AML-193 (cell line): ENCODE measurements around the gene EEF2.
"Not testable (repeated sequence)": the region's sequence is repeated elsewhere in the genome, so short reads cannot be mapped to it uniquely, and the experiment has no call there.

Experiments
- DNase-seq, 2 experiments: peaks; one replicate each; lab custom pipeline; 2025; lab: John Stamatoyannopoulos, UW

Gene EEF2

DNA sequence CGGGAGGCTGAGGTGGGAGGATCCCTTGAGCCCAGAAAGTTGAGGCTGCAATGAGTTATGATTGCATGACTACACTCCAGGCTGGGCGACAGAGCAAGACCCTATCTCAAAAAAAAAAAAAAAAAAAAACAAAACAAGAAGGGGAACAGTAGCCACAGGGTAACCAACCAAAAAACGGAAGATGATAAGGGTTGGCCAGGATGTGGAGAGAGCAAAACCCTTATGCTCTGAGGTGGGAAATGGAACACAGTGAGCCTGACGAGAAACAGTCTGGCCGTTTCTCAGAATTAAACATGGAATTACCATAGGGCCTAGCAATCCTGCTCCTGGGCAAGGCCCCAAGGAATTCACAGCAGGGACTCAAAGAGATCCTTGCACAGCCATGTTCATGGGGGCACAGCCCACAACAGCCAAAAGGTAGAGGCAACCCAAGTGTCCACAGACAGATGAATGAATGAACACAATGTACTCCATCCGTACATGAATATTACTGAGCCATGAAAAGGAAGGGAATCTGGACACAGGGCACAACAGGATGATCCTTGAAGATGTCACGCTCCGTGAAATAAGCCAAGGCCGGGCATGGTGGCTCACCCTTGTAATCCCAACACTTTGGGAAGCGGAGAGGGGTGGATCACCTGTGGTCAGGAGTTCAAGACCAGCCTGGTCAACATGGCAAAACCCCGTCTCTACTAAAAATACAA, 41.1 kb downstream of the EEF2 start:
- peak; percentile 33 to 53 for DNase-seq

- DNase-seq = no peak
Measured at GRCh38 chr19:3942790-3943409, 42.4 kb downstream of the EEF2 start.

DNA sequence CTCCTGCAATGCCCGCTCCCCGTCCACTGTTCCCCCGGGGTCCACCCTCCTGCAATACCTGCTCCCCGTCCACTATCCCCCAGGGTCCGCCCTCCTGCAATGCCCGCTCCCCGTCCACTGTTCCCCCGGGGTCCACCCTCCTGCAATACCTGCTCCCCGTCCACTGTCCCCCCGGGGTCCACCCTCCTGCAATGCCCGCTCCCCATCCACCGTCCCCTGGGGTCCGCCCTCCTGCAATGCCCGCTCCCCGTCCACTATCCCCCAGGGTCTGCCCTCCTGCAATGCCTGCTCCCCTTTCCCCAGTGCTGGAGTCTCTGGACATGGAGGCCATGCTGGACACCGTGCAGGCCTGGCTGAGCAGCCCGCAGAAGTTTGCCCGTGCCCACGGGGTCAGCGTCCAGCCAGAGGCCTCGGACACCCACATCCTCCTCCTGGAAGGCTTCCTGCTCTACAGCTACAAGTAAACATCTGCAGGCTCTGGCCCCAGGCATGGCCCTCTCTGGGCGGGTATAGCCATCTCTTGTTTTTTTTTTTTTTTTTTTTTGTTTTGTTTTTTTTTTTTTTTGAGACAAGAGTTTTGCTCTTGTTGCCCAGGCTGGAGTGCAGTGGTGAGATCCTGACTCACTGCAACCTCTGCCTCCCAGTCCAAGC, 46.8 kb downstream of the EEF2 start:
- DNase-seq = not testable (repeated sequence)

DNA sequence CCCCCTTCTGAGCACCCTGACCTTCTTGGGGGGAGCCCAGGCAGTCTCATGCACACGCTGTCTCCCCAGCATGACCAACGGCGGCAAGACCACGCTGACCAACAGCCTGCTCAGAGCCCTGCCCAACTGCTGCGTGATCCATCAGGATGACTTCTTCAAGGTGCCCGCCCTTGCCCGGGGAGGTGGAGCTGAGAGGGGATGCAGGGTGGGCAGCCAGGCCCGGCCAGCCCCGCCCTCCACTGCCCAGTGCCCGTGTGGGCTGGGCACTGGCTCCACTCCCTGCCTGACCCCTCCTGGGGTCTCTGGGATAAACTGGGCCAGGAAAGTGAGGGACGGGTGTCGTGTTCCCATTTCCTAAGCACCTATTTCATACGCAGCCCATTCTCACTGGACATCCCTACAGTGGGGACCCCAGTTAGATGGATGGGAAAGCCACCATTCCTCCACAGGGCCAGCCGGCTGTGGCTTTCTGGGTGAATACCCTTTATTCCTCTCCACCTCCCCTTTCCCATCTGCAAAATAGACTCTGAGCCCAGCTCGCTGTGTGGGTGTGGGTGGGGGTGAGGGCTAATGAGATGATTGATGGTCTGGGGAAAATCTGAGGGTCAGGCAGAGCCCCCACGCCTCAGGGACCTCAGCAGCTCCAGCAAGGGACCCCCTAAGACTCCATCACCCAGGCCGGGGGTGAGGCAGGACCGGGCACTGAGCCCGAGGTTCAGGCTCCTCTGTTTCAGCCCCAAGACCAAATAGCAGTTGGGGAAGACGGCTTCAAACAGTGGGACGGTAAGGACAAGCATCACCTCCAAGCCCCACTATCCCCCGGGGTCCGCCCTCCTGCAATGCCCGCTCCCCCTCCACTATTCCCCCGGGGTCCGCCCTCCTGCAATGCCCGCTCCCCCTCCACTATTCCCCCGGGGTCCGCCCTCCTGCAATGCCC, 48.5 kb downstream of the EEF2 start:
- DNase-seq = no peak

DNA sequence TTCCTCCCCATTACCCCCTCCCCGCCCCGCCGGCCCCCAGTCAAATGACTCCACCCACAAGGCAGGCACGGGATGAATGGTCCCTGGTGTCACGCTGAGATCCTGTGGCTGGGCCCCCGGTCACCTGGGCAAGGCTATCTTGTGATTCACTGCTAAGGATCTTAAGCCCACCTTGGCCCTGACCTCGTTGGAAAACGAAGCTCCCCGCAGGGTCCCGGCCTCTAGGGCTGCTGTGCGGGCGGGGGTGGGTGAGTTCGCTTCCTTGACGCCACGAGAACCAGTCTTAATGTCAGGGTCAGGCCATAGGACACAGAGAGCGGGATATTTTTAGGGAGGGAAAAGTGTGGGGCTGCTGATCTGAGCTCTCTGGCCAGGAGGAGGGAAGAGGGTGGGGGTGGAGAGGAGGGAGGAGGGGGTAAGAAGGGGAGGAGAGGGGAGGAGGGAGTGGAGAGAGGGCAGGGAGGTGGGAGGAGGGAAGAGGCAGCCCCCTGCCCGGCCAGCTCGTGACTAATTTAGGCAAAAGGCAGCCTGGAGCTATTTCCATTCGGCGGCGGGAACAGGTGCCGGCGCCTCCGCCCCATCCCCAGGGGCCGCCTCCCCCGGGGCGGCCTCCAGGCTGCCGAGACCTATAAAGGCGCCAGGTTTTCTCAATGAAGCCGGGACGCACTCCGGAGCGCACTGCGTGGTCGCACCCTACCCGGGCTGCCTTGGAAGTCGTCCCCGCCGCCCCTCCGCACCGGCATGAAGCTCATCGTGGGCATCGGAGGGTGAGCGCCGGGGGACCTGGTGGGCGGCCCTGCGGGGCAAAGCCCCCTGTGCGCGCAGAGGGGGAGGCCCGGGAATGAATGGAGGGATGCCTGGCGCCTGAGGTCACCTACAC, 52.1 kb downstream of the EEF2 start, which contains the start of gene NMRK2:
Gene NMRK2 (plus strand): TSS at position 139 of the 880 bp plus-strand sequence. CDS start 603 bp downstream, at position 742.
- no peak for DNase-seq

- no peak for DNase-seq
Measured at GRCh38 chr19:3931041-3931440, 54.2 kb downstream of the EEF2 start.
